ENCODE data around the gene PLEKHN1.

- no peak for TF ChIP-seq CTCF (conservative IDR thresholded peaks at IDR 0.05; ENCODE audit: low read length)
- no peak for TF ChIP-seq EZH2phosphoT487 (IDR thresholded peaks at IDR 0.05; ENCODE audit: borderline replicate concordance, low read depth, low read length)
These were observed 39.6 kb downstream of the PLEKHN1 start for GRCh38 chr1:1005774-1006304.
